Stomach (tissue), 4 donors: ENCODE measurements around the gene LAMP1.

Experiments used
- CTCF ChIP-seq, 7 experiments: fragments of 450-650 bp in 4 of 7; fragments of 200-600 bp in 3 of 7; sonication (generic) in 3 of 7; IDR thresholded peaks; one replicate each; pipeline ENCODE4 v1.5.1; 2016 to 2019; ENCODE audit warnings: antibody characterized with exemption in 7 of 7, control low read depth in 2 of 7, mild to moderate bottlenecking in 1 of 7
- POLR2AphosphoS5 ChIP-seq, 3 donors: sonication (generic); formaldehyde crosslinking; IDR thresholded peaks; one replicate each; pipeline ENCODE4 v1.6.1; 2016; ENCODE audit warnings: antibody characterized with exemption in 3 of 3

DNA sequence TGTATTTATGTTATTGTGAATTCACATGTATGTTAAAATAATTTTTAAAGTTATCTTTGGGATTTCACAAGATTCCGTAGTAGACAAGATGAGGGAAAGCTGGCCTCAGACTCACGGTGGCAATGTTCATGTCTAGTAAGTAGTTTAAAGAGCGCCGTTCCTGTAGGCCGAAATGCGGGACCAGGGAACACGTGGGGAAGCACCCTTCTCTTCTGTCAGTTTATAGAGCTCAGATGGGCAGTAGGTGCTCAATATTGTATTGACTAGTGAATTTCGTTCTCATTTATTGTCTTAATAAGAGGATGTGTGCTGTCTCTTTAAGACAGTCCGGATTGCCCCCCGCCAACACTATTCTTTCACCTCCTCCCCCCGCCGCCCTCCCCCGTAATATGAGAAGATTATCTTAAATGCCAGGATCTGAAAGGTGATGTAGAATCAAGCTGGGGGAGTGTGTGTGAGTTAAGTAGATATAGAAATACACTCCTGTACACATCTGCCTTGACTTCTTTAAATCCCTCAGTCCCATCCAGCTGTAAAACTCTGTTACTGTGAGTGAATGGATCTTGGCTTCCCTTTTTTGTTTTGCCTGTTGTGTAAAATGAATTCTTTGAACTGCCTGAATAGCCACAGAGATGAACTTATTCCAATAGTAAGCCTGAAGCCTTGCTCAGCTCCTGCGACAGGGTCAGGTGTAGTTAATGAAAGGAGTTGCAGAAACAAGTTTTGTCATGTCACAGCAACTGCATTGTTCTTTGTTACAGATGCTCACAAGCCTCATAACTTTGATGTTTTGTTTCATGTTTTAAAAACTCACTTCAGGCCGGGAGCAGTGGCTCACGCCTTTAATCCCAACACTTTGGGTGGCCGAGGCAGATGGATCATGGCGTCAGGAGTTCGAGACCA lies 1.3 kb downstream of the LAMP1 start:
- no peak for TF ChIP-seq POLR2AphosphoS5 (IDR thresholded peaks at IDR 0.05)
- TF ChIP-seq CTCF (IDR thresholded peaks at IDR 0.05) = no peak
